NCI-H2196 treated with DMSO at 0.1 percent for 48 hours (cell line): ENCODE measurements around the gene GTF2H2.
"Not testable (repeated sequence)": the region's sequence is repeated elsewhere in the genome, so short reads cannot be mapped to it uniquely, and the experiment has no call there.

Experiments used
- DNase-seq: peaks from one replicate; lab custom pipeline; 2025; ENCODE audit not compliant: unreplicated experiment; lab: John Stamatoyannopoulos, UW

Gene GTF2H2

GRCh38 chr5:71067262-71067928 is at the start of gene GTF2H2:
GTF2H2 (minus strand) TSS chr5:71067676; CDS start chr5:71062763, 4,913 bp downstream.
- not testable (repeated sequence) for DNase-seq

DNA sequence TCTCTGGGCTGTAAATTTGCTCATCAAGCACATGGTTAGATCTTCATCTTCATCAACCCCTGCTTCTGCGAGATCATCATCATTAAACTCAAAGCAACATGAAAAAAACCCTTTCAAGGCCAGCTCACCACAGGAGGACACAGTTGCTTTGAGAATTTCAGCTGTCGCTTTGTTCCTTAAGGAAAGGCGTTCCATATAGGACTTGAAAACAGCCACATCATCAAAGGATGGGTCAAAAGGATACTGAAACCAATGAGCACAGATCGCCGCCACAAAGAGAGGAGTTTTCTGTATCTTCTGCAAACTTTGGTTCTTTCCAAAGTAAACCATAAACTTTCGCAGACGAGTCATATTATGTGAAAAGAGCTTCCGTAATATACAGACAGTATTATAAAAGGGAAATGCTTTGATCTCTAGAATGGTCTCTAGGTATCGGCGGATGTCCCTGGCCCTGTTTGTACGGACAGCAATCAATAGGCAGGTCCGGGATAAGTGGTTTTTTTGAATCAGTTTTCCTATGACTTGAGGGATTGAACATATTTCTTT is 42.3 kb upstream of the GTF2H2 start:
- DNase-seq, result not testable (repeated sequence)

- DNase-seq, result not testable (repeated sequence)
Measured at GRCh38 chr5:71099996-71100395, 32.5 kb upstream of the GTF2H2 start.

GRCh38 chr5:71097930-71098203 is 30.4 kb upstream of the GTF2H2 start:
- not testable (repeated sequence) for DNase-seq

- DNase-seq, result not testable (repeated sequence)
Measured at GRCh38 chr5:71097173-71097929, 29.9 kb upstream of the GTF2H2 start.

GRCh38 chr5:71089773-71090172 is 22.3 kb upstream of the GTF2H2 start:
- DNase-seq, result not testable (repeated sequence)

GRCh38 chr5:71088754-71089153 is 21.3 kb upstream of the GTF2H2 start:
- DNase-seq, result not testable (repeated sequence)

DNA sequence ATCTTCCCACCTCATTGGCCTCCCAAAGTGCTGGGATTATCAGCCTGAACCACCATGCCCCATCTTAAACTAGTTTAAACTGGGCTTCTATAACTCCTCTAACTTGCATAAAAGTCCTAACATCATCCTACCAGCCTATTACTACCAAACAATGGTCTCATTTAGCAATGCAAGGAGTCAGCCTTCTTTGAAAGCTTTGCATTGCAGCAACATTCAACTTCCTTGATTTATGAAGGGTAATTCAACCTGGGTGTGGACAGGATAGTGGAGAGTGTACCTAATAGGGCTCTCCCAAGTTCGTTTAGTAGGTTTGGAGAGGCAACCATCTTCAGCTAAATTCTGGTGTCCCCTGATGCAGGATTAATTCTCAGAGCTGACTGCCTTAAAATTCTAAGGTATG is 18.7 kb upstream of the GTF2H2 start:
- DNase-seq, result not testable (repeated sequence)

GRCh38 chr5:71084280-71085063 is 17.0 kb upstream of the GTF2H2 start:
- DNase-seq, result not testable (repeated sequence)

DNA sequence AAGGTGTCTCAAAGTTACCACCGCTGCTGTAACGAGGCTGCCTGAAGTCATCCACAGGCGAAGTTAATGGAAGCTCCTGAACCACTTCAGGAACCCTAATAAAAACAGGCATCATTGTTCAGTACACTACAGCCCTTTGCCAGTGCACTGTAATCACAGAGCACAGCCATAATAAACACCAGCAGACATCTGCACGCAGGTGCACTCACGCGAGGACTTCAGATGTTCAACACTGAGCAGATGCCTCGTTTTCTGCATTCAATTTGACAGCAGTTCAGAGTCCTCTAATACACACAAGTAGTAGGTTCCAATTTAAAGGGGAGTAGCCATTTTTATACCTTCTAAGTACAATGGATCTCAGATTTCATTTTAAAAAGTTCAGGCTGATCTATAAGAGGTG is 15.4 kb upstream of the GTF2H2 start:
- not testable (repeated sequence) for DNase-seq

- not testable (repeated sequence) for DNase-seq
Measured at GRCh38 chr5:71082340-71082739, 14.9 kb upstream of the GTF2H2 start.

GRCh38 chr5:71061322-71061721 is 6.2 kb downstream of the GTF2H2 start:
- DNase-seq, result not testable (repeated sequence)

DNA sequence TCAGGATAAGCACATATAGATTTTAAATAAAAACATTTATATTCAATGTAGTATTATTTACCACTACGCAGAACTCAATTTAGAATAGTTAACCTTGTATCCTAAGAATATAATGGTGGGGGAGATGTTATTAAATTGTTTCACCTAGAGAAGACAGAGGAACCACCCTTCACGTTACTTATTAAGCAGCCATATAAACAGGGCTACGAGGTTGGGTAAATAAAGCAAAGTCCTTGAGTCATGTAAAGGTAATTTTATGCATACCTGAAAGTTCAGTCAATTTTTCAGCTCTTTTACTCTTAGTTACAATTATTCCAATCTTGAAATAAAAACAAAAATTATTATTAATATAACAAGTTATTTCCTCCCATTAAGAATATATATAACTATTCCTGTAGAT is 8.1 kb downstream of the GTF2H2 start:
- not testable (repeated sequence) for DNase-seq

- DNase-seq, result not testable (repeated sequence)
Measured at GRCh38 chr5:71044808-71045207, 22.7 kb downstream of the GTF2H2 start.

DNA sequence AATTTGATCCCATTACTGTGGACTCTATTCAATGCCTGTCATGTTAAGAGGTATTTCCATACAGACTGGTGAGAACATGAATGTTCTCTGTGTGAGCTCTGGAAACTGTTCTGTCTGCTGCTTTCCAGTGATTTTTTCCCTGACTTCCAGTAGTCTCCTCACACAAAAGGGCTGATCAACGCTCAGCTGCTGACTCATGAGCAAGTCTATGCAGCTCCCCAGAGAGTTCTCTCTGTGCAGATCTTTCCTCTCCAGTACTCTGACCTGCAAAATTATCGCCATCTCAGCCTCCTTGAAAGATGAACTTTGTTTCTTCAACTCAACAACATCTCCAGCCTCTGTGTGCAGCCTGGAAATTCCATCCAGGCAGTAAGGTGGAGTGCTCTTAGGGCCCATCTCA is 23.3 kb downstream of the GTF2H2 start:
- DNase-seq, result not testable (repeated sequence)

DNA sequence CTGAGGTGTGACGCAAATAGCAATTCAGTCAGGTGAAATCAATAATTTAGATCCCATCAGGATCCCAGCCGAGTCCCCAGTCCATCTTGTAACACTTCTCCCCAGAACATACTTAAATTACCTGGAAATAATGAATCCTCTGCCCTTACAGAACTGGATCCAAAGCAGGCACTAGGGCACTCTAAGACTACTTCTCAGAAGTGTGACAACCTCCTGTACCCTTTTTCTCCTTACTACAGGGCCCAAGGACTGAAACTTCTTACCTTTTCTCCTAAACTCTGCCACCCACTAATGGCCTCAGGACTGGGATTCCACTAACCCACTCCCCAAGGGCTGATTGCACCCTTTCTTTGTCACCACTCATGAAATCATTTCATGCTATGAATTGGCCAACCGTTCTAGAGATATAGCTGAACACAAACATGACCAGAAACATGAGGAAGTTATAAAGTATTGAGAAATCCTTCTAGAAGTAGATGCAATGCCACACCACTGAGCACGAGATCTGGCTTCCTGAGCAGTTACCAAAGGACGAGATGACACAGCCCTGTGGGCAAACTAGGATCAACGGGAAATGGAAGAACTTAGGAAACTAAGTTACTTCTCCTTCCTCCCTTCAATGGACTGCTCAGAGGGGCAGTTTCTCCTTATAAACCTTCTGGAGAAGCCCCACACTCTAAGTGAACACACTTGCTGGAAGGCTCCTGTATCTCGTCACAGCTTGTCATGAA is 36.3 kb downstream of the GTF2H2 start:
- not testable (repeated sequence) for DNase-seq

DNA sequence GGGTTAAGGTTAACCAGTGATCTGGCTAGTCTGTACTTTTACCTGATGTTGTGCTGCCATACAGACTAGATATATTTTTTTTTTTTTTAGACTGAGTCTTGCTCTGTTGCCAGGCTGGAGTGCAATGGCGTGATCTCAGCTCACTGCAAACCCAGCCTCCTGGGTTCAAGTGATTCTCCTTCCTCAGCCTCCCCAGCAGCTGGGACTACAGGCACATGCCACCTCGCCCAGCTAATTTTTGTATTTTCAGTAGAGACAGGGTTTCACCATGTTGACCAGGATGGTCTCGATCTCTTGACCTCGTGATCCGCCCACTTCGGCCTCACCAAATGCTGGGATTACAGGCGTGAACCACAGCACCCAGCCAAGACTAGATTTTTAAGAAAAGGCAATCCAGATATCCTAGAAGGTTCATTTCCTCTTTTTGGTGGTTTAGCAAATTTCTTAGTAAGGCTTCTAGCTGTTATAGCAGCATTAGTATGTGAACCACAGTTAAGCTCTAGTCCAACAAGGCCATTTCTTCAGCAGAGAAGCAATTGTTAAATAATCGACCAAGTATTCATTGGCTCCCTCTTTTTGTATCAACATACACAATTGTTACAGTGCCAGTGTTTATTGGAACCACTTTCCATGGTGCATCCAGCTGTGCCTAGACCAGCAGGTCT is 42.1 kb downstream of the GTF2H2 start, which contains the start of gene NAIP:
Gene NAIP, minus strand, starts transcription at position 51 of the 665 bp plus-strand sequence. CDS start 12,424 bp downstream, outside the sequence.
- not testable (repeated sequence) for DNase-seq

DNA sequence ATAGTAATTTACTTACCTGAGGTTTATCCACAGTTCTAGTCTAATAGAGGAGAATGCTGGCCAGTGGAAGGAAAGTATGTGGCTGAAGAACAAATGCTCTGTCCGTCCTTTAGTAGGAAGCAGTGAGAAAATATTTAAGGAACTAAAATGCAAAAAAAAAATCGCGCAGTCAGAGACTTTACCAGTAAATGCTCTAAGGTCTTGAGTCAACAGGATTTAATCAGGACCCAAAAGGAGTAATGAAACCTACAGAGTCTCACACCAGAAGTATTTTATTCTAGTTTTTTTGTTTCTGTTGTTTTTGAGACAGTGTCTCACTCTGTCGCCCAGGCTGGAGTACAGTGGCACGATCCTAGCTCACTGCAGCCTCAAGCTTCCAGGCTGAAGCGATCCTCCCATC is 46.8 kb downstream of the GTF2H2 start:
- not testable (repeated sequence) for DNase-seq

GRCh38 chr5:71018376-71019005 is 49.0 kb downstream of the GTF2H2 start:
- not testable (repeated sequence) for DNase-seq

GRCh38 chr5:71014176-71014575 is 53.3 kb downstream of the GTF2H2 start:
- no peak for DNase-seq
